Lower leg skin (tissue), 3 donors: ENCODE results near the gene ALDOC.

ENCODE experiments used
- POLR2A ChIP-seq, 2 donors: fragments of 450-650 bp; IDR thresholded peaks; one replicate each; pipeline ENCODE4 v1.6.1; 2016 to 2017; ENCODE audit warnings: antibody characterized with exemption in 2 of 2, mild to moderate bottlenecking in 1 of 2, moderate library complexity in 1 of 2
- TF ChIP-seq, protein P1 (sequence below), 3 donors: fragments of 450-650 bp; IDR thresholded peaks; one replicate each; pipeline ENCODE4 v1.5.1; 2016; ENCODE audit warnings: antibody characterized with exemption in 3 of 3, mild to moderate bottlenecking in 3 of 3, moderate library complexity in 2 of 3

DNA sequence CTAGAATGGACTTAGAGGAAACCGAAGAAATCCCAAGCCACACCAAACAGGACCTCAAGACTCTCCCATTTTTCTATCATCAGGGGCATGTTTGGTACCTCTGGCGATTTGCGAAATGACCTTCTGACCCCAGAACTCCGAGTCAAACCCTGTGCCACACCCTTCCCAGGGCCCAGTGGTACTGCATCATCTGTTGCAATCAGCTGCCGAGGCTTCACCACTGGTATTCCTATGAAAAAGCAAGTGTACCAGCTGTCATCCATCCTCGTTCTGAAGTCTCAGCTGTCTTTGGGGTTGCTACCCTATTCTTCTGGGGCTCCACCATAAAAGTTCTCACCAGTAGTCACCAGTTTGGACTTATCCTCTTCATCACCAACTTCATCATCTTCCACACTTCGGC, 39.6 kb upstream of the ALDOC start:
- TF ChIP-seq, protein P1, sequence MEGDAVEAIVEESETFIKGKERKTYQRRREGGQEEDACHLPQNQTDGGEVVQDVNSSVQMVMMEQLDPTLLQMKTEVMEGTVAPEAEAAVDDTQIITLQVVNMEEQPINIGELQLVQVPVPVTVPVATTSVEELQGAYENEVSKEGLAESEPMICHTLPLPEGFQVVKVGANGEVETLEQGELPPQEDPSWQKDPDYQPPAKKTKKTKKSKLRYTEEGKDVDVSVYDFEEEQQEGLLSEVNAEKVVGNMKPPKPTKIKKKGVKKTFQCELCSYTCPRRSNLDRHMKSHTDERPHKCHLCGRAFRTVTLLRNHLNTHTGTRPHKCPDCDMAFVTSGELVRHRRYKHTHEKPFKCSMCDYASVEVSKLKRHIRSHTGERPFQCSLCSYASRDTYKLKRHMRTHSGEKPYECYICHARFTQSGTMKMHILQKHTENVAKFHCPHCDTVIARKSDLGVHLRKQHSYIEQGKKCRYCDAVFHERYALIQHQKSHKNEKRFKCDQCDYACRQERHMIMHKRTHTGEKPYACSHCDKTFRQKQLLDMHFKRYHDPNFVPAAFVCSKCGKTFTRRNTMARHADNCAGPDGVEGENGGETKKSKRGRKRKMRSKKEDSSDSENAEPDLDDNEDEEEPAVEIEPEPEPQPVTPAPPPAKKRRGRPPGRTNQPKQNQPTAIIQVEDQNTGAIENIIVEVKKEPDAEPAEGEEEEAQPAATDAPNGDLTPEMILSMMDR (IDR thresholded peaks at IDR 0.05): no peak
- no peak for TF ChIP-seq POLR2A (IDR thresholded peaks at IDR 0.05)
